NB4 (cell line): ENCODE measurements around the gene RPS15.

ENCODE experiments used
- DNase-seq: peaks from one replicate; pipeline ENCODE4 v3.0.0; 2010; ENCODE audit warnings: low read depth
- H3K4me3 ChIP-seq: one replicate; pipeline ENCODE4 v1.5.1; 2011; ENCODE audit warnings: mild to moderate bottlenecking, low read depth, low read length, moderate library complexity
- CTCF ChIP-seq: IDR thresholded peaks from one replicate; pipeline ENCODE4 v1.5.1; 2012; ENCODE audit warnings: low read depth, low read length
- MAX ChIP-seq: IDR thresholded peaks from 2 replicates; pipeline ENCODE4 v1.6.1; 2011; ENCODE audit warnings: low read depth, low read length
- MYC ChIP-seq: IDR thresholded peaks from 2 replicates; pipeline ENCODE4 v1.6.1; 2011; ENCODE audit warnings: low read depth, low read length
- POLR2A ChIP-seq: IDR thresholded peaks from 2 replicates; pipeline ENCODE4 v1.6.1; 2011; ENCODE audit warnings: mild to moderate bottlenecking; ENCODE audit not compliant: insufficient read length; ENCODE audit errors: extremely low read depth

Gene RPS15

GRCh38 chr19:1466461-1467214 is 28.4 kb downstream of the RPS15 start:
- no peak overlapping the region for H3K4me3 ChIP-seq
- DNase-seq: no peak
- TF ChIP-seq MAX: no peak
- TF ChIP-seq POLR2A: no peak
- TF ChIP-seq MYC: no peak
- no peak for TF ChIP-seq CTCF

- DNase-seq: no peak
- TF ChIP-seq CTCF (no peak), MYC (no peak), POLR2A (no peak), MAX (no peak)
- H3K4me3 ChIP-seq: no peak overlapping the region
These were observed 29.0 kb downstream of the RPS15 start for GRCh38 chr19:1467215-1467489.

GRCh38 chr19:1467490-1468273 is 29.5 kb downstream of the RPS15 start:
- no peak for DNase-seq
- no peak overlapping the region for H3K4me3 ChIP-seq
- no peak for TF ChIP-seq MAX
- no peak for TF ChIP-seq CTCF
- no peak for TF ChIP-seq POLR2A
- TF ChIP-seq MYC: no peak

- no peak overlapping the region for H3K4me3 ChIP-seq
- TF ChIP-seq POLR2A (no peak), MAX (no peak), CTCF (no peak), MYC (no peak)
- DNase-seq: no peak
These were observed 30.2 kb downstream of the RPS15 start for GRCh38 chr19:1468274-1468820.

- DNase-seq: no peak
- H3K4me3 ChIP-seq: no peak overlapping the region
- TF ChIP-seq POLR2A (no peak), MYC (no peak), CTCF (no peak)
These were observed 30.6 kb downstream of the RPS15 start for GRCh38 chr19:1468821-1469254.
